SK-N-SH (cell line): ENCODE data around the gene NAT9. TPM values are rescaled to one million over a fixed set of nuclear protein-coding genes. Genes with fewer than 3 reads are reported as not detected.

Experiments used
- polyA plus RNA-seq, 3 experiments: library from polyadenylated mRNA; depleted of rRNA; stranded (reverse); fragments of >200 nt; gene quantifications; 2 replicates each; pipeline ENCODE4 v1.2.3, GENCODE V29; 2012

NAT9 gene
- polyA plus RNA-seq, 1 of the 3 experiments (the other 2 are of a cell fraction): 117 TPM

Other genes with a start within 250 kb of the NAT9 start
- gene CD300LB, start 244.9 kb downstream of the NAT9 start, polyA plus RNA-seq (2012; rRNA removed): not detected in 2 replicates
- gene CD300C, start 230.2 kb downstream of the NAT9 start, polyA plus RNA-seq (2012; rRNA removed): not detected in 2 replicates
- gene CD300H, start 208.8 kb downstream of the NAT9 start, polyA plus RNA-seq (2012; rRNA removed): not detected in 2 replicates
- not detected in 2 replicates for gene CD300LD, start 184.1 kb downstream of the NAT9 start, polyA plus RNA-seq (2012; rRNA removed)
- gene CD300E, start 152.6 kb downstream of the NAT9 start, polyA plus RNA-seq (2012; rRNA removed): not detected in 2 replicates
- not detected in 2 replicates for gene CD300LF, start 63.4 kb downstream of the NAT9 start, polyA plus RNA-seq (2012; rRNA removed)
- gene RAB37, start 39.1 kb downstream of the NAT9 start, polyA plus RNA-seq (2012; rRNA removed): 0.13 and 0.25 TPM in 2 replicates
- gene NHERF1, start 27.7 kb downstream of the NAT9 start, polyA plus RNA-seq (2012; rRNA removed): 26.9 and 40.1 TPM in 2 replicates
- gene GRIN2C, start 83.5 kb upstream of the NAT9 start, polyA plus RNA-seq (2012; rRNA removed): 0.39 and 0.45 TPM in 2 replicates
- 86.7 and 89.5 TPM in 2 replicates for gene FDXR, start 96.6 kb upstream of the NAT9 start, polyA plus RNA-seq (2012; rRNA removed)
- not detected in 2 replicates for gene FADS6, start 117.3 kb upstream of the NAT9 start, polyA plus RNA-seq (2012; rRNA removed)
- gene USH1G, start 146.9 kb upstream of the NAT9 start, polyA plus RNA-seq (2012; rRNA removed): 0.06 TPM in 1 of 2 replicates, not detected in the other
- not detected in 2 replicates for gene OTOP2, start 147.9 kb upstream of the NAT9 start, polyA plus RNA-seq (2012; rRNA removed)
- gene OTOP3, start 159.6 kb upstream of the NAT9 start, polyA plus RNA-seq (2012; rRNA removed): not detected in 2 replicates
- 2.5 and 2.9 TPM in 2 replicates for gene HID1, start 196.4 kb upstream of the NAT9 start, polyA plus RNA-seq (2012; rRNA removed)
- 18.6 and 21.2 TPM in 2 replicates for gene CDR2L, start 211.3 kb upstream of the NAT9 start, polyA plus RNA-seq (2012; rRNA removed)
- gene MRPL58, start 236.3 kb upstream of the NAT9 start, polyA plus RNA-seq (2012; rRNA removed): 87.3 and 89.2 TPM in 2 replicates